DOHH2 (cell line): ENCODE measurements around the gene TRIM32.

Experiments used
- CTCF ChIP-seq: fragments of 200-600 bp; sonication (generic); IDR thresholded peaks from one replicate; pipeline ENCODE4 v1.5.1; 2014; ENCODE audit warnings: antibody characterized with exemption, mild to moderate bottlenecking, low read depth, low read length; ENCODE audit not compliant: poor library complexity, severe bottlenecking
- EZH2phosphoT487 ChIP-seq: fragments of 200-600 bp; sonication (generic); IDR thresholded peaks from 2 replicates; pipeline ENCODE4 v1.6.1; 2017; ENCODE audit warnings: borderline replicate concordance, mild to moderate bottlenecking, antibody characterized with exemption, low read length, moderate library complexity, mixed read lengths

GRCh38 chr9:116673375-116673774, 13.7 kb upstream of the TRIM32 start:
- TF ChIP-seq CTCF: no peak
- TF ChIP-seq EZH2phosphoT487: no peak
